Cerebellar cortex (tissue), 1 donor: ENCODE results near the gene CASK.

Experiments
- DNase-seq: peaks from one replicate; pipeline ENCODE4 v3.0.0-alpha.2; 2015; ENCODE audit warnings: low spot score

Gene CASK

GRCh38 chrX:41912923-41913322 is 10.4 kb downstream of the CASK start:
- no peak for DNase-seq

- DNase-seq, result no peak
These were observed 14.3 kb downstream of the CASK start for GRCh38 chrX:41909068-41909467.

- no peak for DNase-seq
These were observed 16.7 kb downstream of the CASK start for GRCh38 chrX:41906515-41907187.

GRCh38 chrX:41903544-41903943 is 19.8 kb downstream of the CASK start:
- DNase-seq, result no peak

DNA sequence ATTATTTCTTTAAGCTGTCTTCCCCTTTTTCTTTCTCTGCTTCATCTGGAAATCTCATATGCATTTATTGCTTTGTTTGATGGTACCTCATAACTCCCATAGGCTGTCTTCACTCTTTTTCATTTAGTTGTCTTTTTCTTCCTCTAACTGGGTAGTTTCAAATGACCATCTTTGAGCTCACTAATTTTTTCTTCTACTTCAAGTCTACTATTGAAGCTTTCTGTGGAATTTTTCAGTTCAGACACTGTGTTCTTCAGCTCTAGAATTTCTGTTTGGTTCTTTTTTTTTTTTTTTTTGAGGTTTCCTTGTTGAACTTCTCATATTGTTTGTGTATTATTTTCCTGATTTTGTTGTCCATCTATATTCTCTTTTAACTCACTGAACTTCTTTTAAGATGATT is 23.0 kb downstream of the CASK start:
- DNase-seq, result no peak

- no peak for DNase-seq
These were observed 27.5 kb downstream of the CASK start for GRCh38 chrX:41895826-41896225.

DNA sequence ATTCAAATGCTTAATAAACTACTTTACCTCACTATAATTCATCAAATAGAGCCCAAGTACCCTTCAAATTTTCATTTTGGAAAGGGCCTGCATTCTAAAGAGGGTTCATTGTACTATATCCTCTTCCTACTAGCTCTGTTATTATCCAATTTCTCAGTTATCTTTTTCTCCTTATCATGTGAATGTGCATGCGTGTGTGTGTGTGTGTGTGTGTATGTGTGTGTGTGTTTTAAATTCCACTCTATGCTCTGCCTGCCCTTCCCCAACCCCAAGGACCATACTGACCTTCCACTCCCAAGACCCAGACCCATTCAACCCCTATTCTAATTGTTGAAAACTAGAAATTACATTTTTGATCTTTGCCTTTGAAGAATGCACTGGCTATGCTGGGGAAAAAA is 33.3 kb downstream of the CASK start:
- DNase-seq, result no peak

DNA sequence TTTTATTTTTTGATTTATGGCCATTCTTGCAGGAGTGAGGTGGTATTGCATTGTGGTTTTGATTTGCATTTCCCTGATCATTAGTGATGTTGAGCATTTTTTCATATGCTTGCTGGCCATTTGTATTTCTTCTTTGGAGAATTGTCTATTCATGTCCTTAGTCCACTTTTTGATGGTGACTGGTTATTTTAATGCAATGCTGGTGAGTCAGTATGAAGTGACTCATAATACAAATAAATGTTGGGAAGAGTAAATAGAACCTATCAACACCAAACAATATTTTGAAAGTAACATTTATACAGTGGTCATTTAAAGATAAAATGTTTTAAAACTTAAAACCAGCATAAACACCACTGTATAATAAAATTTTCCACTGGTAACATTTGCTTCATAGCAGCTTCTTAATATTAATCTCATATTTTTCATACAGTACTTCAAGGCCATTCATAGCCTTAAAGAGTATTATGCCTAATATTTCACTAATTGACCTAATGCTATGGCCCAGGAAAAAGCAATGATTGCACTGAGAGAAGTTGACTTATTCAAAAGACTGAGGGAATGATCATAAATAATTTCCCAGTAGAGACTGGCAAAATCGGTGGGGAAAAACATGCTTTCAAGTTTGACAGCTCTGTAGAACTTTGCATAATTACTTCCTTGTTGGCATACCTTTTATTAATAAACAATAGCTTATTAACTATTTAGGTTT is 33.9 kb downstream of the CASK start:
- DNase-seq, result no peak

GRCh38 chrX:41887691-41888090 is 35.7 kb downstream of the CASK start:
- DNase-seq, result no peak

DNA sequence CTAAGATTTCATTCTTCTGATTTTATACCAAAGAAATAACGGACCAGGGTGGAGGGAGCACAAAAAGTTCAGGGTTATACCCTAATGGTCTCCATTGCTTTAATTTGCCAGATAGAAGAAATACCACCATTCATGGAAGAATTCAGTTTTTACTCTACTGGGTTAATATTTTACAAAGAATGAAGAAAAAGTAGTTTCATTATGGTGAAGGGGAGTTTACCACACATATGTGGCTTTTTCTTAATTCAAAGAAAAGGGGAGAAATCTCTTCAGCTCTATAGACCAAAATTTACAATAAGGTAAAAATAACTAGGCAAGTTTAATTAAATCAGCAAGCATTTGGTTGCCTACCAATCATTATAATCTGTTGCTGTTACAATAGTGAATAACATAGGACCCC is 37.6 kb downstream of the CASK start:
- DNase-seq, result no peak

DNA sequence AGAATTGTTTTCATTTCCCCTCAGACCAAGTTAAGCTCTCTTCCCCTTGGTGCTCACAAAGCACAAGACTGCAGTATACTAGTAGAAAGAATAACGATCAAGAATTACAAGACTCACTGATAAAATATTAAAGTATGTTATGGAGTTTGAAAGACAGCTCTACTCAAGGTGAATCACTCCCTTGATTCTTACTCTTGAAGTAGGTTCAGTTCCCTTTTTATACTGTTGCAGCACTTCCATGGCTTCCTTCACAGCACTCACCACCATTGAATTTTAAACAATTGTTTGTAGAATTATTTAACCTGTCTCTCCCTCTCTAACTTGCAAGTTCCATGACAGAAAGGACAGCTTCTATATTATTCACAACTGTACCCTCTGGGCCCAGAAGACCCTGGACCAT is 42.2 kb downstream of the CASK start:
- DNase-seq, result no peak

GRCh38 chrX:41877167-41877566 is 46.2 kb downstream of the CASK start:
- no peak for DNase-seq

GRCh38 chrX:41875142-41875541 is 48.2 kb downstream of the CASK start:
- DNase-seq, result no peak

- no peak for DNase-seq
These were observed 52.6 kb downstream of the CASK start for GRCh38 chrX:41870719-41871151.

DNA sequence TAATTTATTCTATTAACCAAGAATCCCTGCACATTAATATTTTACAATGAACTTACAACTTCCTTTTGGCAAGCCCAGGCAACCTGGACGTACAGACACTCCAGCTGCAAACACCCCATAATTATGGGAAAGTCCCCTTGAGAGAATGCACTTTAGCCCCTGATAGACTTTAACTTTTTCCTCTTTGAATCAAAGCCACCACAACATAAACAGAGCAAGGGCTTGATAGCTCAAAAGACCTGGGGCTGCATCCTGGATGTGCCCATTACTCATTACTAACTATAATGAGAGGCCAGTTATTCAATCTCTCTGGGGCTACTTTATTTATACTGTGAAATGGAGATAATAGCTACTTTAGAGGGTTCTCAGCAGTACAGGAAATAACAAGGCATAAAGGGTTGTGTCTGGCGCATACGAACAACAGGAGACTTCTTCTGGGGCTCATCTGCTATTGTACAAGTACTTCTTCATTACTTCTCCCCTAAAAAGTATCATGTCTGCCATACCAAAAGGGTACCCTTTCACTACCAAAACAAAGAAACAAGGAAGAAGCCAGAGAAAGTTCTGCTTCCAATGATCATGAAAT is 54.9 kb downstream of the CASK start:
- no peak for DNase-seq

DNA sequence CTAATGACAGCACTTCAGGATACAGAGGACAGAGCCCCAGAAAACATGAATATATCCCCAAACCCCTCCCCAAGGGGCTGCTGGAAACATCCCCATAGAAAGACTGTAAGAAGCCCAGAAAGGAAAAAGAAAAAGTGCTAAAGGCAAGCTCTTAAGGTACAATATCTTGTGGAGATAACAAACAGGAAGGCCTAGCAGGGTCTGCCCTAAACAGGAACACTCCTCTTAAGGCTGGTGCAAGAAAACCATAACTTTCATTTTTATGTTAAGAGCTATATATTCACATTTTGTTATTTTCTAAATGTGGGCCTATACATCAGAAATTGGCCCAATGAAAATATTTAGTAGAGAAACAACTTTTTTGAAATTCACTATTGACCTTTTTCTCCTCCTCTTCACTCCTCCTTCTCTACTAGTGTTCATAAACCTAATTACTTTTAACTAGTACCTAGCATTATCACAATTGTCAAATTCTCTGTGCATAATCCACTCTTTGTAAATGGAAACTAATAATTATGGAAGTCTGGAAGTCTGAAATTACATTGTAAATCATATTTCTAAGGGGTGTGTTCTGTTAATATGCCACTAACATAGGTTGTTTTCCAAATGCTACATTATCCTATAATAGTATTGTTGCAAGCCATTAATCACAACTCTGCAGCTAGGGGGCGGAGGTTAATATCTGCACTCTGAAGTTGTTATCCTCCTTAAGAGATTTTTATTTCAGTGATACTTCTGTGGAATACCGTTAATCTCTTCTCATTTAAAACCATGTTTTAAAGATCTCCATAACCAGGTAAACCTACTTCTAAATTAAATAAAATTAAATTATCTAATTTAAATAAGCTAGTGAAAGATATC is 59.8 kb downstream of the CASK start:
- no peak for DNase-seq

DNA sequence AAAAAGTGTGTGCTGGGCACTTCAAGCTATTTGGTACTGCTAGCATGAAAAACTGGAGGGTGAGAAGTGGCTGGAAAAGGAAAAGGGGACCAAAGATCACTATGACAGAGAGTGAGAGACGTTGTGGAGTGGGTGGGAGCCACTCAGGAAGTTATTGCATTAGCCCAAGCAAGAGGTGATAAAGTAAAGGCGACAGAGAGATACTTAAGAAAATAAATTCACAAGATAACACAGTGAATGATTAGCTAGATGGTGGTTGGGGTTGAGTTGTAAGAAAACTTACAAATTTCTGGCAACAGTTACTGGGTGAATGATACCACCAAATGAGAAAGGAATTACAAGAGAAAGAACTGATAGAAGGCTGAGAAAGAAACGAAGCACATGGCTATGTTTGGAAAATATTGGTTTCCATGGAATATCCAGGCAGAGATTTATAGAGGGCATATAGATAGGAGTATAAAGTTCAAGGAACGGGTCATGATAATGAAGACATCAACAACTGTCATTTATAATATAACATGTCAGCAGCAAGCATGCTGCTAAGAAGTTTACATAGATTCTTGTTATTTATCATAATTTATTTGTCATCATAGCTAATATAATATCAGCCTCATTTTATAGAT is 60.7 kb downstream of the CASK start:
- DNase-seq, result no peak

DNA sequence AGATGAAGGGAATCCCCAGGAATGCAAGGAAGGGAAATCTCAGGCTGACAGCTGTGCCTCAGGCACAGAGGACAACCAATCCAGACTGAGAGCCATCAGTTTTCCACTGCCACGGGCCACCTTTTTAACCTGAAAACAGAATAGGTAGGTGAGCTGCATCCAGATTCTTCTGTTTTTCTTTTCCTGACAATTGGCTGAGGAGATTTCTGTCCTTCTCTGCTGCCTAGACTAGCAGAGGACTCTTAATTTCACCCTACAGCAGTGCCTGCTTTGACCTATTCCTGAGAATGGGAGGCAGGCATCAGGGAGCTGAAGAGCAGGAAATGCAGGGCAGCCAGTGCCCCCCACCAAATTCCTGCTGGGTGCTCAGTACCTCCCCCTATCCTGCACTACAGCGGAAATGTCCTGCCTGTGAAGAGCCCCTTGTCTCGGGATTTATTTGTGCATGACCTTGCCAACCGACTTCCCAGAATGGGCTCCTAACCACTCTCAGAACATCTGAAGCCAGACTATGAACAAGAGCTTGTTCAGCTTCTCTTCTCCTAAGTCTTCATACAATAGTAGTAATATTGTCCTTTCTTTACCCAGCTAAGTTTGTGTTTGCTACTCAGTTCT is 65.1 kb downstream of the CASK start:
- no peak for DNase-seq

GRCh38 chrX:41857670-41858069 is 65.7 kb downstream of the CASK start:
- DNase-seq, result peak; percentile 5

DNA sequence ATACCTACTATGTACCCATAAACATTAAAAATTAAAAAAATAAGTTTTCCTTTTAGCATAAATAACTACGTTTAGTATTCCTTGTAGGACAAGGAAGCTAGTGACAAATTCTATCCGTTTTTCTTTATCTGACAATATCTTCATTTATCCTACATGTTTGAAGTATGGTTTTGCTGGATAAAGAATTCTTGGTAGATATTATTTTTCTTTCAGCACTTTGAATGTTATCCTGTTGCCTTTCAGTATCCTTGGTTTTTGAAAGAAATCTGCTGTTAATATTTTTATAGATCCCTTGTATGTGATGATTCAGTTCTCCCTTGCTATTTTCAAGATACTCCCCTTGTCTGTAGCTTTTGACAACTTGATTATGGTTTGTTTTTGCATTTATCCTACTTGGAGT is 76.6 kb downstream of the CASK start:
- DNase-seq, result no peak

GRCh38 chrX:41837270-41837944 is 85.9 kb downstream of the CASK start:
- no peak for DNase-seq
